HG03025 (cell line): Measurements from ENCODE around the gene WNT3A.

Experiments
- ATAC-seq: cut with Tn5 transposase; IDR thresholded peaks from one replicate; pipeline ENCODE4 v1.9.1; 2021; ENCODE audit warnings: mild to moderate bottlenecking, moderate library complexity; ENCODE audit not compliant: unreplicated experiment, low FRiP score

WNT3A gene

DNA sequence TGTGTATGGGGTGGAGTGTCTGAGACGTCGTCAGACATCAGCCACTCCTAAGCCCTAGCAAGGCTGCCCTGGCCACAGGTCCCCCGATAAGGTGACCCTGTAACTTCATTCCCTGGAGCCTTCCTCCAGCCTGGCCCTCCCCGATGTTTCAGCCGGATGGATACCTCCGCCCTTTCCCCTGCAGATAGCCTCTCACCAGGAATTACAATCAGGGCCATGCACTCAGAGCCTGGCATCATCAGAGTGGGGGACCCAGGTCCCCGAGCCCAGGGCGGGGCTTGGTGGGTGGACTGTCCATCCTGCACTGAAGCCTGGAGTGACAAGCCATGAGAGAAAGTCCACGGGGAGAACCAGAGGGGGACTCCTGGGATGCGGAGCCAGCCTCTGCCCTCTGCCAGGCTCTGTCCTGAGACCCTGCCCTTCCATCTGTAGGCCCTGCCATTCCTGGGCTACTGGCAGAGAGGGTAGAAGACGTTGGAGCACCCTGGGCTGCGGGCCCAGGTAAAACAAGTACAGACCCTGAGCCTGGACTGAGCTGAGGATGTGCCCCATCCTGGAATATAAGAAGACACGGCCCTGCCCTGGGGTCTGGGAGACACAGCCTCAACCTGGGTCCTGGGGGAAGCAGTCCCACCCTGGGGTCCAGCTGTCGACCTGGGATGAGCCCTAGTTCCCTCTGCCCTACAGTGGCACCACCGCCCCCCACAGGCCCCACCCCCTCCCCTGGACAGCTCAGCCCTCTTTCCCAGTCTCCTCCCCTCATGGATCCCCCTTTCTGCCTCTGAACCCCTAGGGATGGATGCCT is 58.9 kb downstream of the WNT3A start:
- no peak for ATAC-seq

DNA sequence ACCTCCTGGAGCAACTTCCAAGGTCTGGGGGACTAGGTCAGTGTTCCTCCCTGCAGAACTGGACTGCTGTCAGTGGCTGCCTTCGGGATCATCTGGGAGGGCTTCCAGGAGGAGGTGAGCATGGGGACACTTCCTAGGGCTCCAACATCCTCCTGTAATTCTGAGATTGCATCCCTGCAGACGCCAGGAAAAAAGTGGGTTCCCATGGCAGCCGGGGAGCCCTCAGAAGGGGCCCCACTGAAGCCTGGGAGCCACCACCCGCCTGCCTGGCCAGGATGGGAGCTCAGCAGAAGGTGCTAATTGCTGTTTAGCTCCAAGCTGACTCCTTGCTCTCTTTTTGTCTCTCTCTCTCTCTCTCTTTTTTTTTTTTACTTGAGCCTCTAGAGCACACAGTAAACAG is 59.6 kb downstream of the WNT3A start:
- no peak for ATAC-seq

DNA sequence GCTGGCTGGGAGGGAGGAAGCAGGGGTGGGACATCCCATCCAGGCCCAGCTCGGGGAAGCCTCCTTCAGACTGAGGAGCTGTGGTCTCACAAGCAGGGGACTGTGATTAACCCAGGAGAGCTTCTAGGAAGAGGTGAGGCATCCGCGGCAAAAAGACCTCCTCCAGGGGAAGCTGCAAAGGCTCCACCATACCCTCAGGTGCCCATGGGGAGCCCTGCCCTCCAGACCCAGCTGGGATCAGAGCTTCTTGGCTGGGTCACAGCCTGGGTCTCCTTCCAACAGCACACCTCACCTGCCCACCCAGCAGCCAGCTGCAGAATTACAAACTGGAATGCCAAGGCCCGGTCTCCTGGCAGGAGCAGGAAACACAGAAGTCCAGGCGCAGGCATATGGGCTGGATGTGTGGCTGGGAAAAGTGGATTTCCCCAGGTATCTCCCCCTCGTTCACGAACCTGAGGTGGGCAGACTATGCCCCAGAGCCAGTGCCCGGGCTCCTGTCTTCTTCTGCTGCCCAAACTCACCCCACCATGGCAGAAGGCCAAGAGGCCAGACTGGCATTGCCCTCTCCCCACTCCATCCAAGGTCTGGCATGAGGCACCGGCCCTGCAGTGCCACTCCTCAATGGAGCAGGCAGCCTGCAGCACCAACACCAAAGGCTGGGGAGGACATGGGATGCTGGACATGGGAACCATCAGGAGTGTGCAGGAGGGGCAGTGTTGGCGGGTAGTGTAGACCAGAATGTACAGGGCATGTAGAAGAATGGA is 60.3 kb downstream of the WNT3A start:
- no peak for ATAC-seq

DNA sequence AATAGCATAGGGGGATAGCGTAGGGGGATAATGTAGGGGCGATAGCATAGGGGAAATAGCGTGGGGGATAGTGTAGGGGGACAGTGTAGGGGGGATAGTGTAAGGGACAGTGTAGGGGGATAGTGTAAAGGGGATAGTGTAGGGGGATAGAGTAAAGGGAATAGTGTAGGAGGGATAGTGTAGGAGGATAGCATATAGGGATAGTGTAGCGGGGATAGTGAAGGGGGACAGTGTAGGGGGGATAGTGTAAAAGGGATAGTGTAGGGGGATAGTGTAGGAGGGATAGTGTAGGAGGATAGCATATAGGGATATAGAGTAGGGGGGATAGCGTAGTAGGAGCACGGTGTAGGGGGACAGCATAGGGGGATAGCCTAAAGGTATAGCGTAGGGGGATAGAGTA is 61.6 kb downstream of the WNT3A start:
- no peak for ATAC-seq

DNA sequence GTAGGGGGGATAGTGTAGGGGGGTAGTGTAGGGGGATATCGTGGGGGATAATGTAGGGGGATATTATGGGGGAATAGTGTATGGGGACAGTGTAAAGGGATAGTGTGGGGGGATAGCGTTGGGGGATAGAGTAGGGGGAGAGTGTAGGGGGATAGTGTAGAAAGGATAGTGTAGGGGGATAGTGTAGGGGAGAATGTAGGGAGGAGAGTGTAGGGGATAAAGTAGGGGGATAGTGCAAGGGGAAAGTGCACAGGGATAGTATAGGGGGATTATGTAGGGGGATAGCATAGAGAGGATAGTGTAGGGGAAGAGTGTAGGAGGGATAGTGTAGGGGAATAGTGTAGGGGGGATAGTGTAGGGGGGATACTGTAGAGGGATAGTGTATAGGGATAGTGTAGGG is 63.4 kb downstream of the WNT3A start:
- ATAC-seq: no peak

DNA sequence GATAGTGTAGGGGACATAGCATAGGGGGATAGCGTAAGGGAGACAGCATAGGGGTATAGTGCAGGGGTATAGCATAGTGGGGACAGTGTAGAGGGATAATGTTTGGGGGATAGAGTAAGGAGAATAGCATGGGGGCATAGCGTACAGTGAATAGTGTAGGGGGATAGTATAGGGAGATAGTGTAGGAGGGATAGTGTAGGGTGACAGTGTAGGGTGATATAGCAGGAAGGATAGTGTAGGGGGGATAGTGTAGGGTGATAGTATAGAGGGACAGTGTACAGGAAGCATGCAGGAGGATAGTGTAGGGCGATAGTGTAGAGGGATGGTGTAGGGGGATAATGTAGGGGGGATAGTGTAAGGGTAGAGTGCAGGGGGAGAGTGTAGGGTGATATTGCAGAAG is 64.1 kb downstream of the WNT3A start:
- no peak for ATAC-seq

DNA sequence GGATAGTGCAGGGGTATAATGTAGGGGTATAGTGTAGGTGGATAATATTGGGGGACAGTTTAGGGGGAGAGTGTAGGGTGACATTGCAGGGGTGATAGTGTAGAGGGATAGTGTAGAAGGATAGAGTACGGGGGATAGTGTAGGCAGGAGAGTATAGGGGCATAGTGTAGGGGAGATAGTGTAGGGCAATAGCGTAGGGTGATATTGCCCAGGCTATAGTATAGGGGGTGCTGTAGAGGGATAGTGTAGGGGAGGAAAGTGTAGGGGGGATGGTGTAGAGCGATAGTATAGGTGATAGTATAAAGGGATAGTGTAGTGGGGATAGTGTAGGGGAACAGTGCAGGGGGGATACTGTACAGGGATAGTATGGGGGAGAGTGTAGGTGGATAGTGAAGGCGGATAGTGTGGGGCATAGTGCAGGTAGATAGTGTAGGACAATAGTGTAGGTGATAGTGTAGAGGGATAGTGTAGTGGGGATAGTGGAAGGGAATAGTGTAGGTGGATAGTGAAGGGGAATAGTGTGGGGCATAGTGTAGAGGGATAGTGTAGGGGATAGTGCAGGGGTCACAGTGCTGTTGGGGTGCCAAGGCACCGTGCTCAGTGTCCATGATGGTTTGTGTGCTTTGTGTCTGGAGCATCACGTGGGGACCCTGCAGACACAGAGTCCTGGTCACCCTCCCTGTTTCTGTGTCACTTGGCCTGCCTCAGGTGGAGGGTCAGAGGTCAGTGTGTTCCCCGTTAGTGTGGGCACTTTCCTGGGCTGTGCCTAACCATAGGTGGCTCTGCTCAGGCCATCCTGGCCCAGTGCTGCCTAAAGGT is 65.2 kb downstream of the WNT3A start:
- ATAC-seq: no peak

DNA sequence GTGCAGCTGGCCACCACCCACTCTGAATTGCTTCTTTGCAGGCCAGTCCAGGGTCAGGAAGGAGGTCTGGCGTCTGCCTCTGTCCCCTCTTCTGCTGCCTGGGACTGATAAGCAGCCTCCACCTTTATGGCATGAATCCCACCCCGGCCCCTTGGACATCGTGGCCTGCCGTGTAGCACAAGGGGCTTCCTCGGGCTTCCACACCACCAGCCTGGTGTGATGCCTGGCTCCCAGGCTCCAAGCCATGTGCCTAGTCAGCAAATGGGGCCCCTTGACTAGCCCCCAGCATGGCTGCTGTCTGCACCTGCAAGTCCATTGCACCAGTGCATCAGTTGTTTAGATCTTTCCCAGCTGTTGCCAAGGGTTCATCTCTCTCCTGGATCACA is 65.9 kb downstream of the WNT3A start:
- ATAC-seq: no peak

DNA sequence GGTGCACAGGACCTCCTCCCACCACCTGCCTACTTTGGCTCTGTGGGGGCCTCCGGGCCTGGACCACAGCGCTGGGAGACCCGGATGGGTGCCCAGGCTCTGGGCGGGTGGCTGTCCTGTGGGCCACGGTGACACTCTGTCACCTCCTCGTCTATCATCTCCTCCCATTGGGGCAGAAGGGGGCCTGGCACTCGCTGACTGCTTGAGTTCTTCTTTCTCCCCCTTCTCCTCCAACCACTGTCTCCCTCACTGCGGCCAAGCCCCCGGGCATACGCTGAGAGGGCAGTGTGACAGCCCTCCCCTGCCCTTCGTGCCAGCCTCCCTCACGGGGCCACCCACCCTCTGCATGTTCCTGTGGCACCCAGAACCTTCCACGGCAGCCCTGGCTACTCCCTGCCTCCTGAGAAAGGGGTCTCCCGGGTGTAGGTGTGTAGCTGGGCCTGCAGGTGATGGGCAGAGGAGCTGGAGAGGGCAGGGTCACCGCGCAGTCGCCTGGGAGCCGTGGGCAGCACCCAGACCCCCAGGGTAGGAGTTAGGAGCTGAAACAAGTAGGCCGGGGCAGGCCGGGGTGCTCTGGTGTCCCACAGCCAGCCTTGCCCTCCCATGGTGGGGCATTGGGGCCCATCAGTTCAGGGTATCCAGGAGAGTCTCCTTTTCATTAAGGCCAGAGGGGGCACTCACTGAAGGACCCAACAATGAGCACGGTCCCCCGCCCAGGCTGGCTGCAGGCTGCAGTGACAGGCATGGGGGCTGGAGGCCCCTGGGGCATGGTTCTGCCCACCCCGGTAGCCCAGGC is 66.5 kb downstream of the WNT3A start:
- ATAC-seq: no peak

DNA sequence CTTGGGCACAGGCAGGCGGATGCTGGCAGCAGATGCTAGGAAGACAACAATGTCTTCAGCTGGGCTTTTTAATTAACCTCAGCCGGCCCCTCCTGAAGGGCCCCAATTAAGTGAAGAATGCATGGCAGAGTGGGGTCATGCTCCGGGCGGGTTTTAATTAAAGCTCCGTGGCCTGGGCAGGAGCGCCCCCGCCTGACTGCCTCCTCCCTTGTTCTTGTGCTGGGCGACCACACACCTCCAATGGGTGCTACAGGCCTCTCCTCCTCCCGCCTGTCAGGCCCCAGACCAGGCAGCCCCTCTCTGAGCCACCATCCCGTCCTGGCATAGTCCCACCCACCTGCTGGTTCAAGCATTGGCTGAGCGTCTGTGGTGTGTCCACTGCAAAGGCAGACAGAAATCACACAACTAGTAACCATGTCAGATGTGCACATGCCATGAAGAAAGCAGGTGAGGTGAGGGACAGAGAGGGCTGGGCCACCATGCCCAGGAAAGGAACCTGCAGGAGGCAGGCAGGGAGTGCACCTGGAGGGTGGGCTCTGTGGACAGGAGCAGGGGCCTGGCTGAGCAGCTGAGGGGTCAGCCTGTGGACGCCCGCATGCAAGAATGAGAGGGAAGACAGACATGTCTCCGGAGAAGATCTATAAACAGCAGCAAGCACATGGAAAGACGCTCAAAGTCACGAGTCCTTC is 67.2 kb downstream of the WNT3A start:
- no peak for ATAC-seq

DNA sequence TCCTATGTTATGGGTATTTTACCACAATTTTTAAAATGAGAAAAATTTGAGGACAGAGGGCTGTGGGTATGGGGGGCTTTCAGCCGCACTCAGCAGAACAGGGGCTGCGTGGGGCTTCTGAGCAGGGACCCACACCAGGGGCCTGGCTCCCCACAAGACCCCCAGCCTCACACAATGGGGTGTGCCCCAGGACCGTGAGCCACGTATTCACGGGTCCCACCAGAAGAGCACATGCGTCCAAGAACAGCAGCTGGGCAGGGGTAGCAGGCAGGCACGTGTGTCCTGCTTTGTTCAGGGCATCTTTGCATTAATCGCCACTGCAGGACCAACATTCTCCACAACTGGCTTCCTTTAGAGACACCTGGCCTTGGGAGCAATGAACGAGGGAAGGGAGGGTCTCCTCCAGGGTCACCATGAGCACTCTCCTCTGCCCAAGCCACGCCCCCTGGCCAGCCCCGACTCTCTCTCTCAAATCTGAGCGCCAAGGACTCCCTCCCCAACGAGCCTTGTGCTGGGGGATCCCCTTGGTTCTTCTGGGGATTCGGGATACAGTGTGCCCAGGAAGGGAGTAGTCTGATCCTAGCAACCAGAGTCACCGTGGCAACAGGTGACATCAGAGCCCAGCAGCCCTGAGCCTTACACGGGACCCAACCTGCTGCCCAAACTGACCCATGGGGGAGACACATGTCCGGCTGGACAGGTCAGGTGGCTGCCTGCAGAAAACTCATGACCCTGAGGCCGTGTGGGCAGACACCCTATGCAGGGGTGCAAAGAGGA is 68.3 kb downstream of the WNT3A start:
- ATAC-seq: no peak

DNA sequence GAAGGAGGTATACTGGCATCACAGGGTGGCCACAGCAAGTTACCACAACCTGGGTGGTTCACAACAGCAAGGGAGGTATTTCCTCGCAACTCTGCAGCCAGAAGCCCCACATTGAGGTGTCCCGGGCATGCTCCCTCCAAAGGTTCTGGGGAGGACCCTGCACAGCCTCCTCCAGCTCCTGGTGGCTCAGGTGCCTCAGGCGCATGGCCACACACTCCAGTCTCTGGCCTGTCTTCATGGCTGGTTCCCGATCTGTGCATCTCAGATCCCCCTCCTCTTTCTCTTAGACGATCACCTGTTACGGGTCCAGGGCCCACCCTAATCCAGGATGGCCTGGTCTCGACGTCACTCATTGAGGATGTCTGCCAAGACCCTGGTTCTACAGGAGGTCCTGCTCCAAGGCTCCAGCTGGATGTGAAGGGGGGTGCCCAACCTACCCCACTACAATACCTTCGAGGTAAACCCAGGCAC is 69.0 kb downstream of the WNT3A start:
- ATAC-seq: no peak

DNA sequence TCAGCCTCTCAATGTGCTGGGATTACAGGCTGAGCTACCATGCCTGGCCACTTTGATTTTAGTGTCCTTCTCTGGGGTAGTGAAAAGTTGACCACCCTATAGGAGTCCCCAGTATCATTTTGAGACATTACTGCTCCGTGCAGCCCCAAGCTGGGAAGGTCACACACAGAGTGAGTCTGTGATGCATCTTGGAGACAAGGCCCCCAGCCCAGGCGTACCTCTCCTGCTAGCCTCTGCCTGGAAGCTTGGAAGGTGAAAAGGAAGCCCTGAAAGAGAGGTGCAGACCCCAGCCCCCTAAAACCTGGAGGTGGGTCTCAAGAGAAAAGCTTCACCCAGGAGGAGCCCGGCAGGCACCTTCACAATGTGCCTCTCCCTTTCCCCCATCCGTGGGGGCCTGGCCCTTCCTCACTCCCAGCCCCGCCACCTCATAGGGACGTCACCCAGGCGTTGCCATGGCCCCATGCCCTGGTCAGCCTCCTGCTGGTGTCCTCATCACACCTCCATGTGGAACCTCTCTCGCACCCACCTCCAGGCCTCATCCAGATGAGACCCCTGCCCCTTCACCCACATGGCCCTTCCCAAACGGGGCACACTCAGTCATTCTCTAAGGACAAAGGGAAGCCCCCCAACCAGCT is 70.1 kb downstream of the WNT3A start:
- ATAC-seq: no peak

DNA sequence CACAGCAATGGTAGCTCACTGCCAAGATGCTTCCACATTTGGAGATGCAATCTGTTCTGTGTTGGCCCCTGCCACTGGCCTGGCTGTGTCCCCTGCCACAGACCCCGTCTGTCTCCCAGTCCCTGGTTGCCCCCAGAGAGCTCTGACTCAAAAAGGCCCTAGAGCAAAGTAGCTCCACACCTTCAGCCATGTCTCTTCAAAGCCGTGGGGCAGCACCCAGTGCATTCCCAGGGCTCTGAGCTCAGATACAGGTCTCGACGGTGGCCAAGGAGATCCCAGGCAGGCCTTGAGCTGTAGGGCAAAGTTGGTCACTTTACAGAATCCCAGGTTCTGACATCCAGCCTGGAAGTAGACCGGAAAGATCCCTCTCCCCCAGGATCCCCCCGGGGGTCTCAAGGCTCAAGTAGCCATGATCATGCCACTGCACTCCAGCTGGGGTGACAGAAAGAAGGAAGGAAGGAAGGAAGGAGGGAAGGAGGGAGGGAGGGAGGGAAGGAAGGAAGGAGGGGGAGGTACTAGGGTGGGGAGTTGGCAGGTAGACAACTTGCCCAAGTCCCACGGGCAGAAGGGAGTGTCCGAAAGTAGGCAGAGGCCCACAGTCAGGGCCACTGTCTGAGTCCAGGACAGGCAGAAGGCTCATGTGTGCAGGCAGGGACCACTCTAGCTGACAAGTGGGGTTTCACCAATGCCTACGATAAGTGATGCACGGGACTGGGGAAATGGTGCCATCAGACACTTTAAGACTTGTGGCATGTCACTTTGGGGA is 71.0 kb downstream of the WNT3A start:
- no peak for ATAC-seq

DNA sequence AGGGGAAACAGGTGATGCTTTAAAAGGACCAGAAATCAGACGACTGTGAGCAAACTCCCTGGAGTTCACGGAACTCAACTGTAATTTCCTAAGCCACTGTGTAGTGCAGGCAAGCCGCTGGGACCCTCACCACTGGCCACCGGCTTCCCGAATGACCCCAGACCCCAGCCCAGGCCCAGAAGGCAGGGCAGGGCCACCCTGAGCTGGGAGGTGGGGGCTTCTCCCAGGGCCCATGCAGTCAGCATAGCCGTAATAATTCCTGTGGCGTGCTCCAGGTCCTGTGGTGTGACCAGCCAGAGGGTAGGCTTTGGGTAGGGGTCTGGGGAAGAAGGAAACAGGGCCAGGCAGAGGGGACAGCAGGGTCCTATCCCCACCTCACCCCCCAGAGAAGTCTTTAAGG is 72.2 kb downstream of the WNT3A start:
- ATAC-seq: no peak

DNA sequence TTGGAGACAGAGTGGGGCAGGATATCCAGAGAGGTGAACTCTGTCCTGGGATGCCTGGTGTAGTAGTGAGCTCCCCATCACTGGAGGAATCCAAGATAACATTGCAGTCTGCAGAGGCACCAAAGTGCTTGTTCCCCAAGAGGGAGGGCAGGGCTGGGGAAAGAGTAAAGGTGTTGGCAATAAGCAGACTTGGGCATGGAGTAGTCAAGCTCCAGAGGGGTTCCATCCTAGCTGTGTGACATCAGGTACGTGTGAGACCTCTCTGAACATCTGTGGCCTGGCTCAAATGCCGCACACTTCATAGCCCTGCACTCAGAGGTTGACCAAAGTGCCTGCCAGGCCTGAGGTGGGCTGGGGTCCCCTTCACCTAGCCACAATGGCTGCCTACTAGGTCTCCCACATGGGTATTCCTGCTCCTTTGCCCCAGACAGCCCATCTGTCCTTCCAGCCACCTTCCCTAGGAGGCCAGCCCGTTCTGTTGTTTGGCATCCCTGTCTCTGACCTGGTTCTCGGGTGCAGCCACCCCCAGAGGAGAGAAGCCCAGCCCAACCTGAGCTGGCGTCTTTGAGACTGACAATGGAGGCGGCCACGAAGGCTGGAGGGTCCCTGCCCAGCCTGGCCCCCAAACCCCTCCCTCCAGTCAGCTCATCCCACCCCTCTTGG is 72.9 kb downstream of the WNT3A start:
- ATAC-seq: no peak

DNA sequence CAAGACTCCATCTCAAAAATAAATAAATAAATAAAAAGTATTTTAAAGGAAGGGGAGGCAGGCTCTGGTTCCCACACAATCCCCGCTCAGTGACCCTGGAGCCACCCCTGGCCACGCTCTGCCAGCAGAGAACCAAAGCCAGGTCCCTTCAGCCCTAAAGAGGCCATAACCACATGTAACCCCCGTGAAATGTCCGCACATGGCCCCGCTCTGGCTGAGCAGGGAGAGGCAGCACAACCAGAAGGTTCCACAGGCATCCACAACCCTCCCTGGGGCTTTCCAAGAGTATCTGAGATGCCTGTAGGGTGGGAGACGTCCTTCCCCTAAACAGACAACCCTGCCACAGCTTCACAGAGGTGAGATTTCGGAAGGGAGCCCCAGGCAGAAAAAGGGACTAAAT is 74.3 kb downstream of the WNT3A start:
- no peak for ATAC-seq
